ENCODE measurements around the gene SPDYE1.

SPDYE1 gene

GRCh38 chr7:44045226-44046014 lies 47.7 kb downstream of the SPDYE1 start:
- no peak for DNase-seq

DNA sequence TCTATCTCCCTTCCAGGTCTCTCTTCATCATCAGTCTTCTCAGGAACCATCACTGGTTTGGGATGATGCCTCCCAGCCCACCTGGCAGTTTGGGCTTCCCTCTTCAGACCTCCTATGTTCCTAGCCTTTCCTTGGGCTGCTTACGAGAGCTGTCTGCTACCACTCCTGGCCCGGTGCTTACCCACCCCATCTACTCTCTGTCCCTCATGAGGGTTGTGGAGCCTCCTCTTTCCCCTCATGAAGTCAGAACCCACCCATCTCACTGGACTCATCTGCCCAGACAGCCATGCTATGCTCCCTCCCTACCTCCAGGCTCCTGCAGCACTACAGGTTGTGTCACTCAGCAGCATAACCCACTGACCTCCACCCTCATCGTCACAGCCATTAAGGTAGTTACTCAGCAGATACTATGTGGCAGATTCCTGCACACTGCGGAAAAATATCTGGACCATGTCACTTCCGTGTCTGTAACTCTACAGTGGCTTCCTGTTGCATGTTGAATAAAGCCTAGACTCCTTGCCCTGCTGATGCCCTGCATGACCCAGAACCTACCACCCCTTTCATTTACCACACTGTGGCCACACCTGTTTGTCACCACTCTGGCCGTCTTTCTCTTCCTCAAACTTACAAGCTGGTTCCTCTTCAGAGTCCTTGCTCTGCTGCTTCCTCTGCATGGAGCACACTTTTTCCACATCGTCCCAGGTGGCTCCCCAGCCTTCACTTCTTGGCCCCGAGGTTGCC lies 48.8 kb downstream of the SPDYE1 start:
- DNase-seq: no peak

GRCh38 chr7:44048031-44048795 lies 50.5 kb downstream of the SPDYE1 start:
- DNase-seq: no peak

GRCh38 chr7:44050121-44050914 lies 52.6 kb downstream of the SPDYE1 start:
- no peak for DNase-seq

GRCh38 chr7:44050915-44051560 lies 53.3 kb downstream of the SPDYE1 start:
- DNase-seq: no peak

DNA sequence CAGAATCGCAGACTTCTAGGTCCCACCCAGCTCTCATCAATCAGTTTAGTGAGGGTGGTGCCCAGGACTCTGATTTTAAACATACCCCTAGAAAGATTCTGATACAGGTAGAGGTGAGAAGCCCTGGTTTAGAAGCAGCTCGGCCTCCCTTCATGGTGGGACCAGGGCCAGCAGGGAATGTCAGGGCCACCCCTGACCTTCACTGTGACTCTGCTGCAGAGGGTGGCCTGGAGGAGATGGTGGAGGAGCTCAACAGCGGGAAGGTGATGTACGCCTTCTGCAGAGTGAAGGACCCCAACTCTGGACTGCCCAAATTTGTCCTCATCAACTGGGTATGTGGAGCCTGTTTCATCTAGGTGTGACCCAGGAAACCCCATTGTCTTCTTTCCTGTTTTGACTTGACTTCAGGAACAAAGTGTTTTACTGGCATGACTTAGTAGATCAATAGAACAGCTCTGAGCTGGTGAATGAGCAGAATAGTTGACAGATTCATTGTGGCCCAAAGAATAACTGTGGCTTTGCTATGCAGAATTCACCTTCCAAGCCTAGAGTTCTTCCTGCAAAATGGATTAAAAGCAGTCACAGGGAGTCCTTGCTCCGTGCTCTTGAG lies 54.0 kb downstream of the SPDYE1 start:
- no peak for DNase-seq

DNA sequence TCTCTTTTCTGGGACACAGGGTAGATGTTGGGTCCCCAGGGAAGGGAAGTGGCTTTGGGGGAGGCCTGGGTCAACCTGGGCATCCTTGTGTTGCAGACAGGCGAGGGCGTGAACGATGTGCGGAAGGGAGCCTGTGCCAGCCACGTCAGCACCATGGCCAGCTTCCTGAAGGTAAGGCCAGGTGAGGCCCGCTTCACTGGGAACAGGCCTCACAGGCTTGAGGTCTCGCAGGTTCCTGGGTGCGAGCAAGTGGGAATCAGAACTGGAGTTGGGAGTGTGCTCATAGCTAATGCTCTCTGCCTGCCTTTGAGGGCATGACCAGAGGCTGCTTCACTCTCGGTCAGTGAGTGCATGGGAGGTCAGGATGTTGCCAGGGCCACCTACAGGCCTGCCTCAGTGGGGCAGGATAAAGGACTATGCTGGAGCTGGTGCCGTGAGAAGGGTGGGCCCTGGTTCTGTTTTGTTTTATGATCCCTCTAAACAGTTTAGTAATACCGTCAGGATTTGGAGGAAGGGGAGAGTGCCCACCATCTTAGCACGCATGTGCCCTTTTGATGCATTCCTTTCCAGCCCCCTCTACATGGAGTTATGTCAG lies 55.2 kb downstream of the SPDYE1 start:
- no peak for DNase-seq

- DNase-seq: no peak
Measured at GRCh38 chr7:44056681-44057080, 59.0 kb downstream of the SPDYE1 start.

GRCh38 chr7:44057181-44057848 lies 59.6 kb downstream of the SPDYE1 start:
- DNase-seq: no peak

- DNase-seq: no peak
Measured at GRCh38 chr7:44057849-44058758, 60.4 kb downstream of the SPDYE1 start.

GRCh38 chr7:44058759-44059218 lies 61.1 kb downstream of the SPDYE1 start:
- DNase-seq: no peak

GRCh38 chr7:44059219-44060090 lies 61.8 kb downstream of the SPDYE1 start:
- DNase-seq: no peak

Data from activated CD4-positive, alpha-beta T cell treated with anti-CD3 and anti-CD28 coated beads for 1 hour (primary cell).